Ureter (tissue), 1 donor: ENCODE results near the gene MDK. TPM values are rescaled to one million over a fixed set of nuclear protein-coding genes. Genes with fewer than 3 reads are reported as not detected.

Experiments
- DNase-seq: peaks from one replicate; pipeline ENCODE4 v3.0.0-alpha.2; 2020; ENCODE audit warnings: low spot score
- total RNA-seq: library from RNA; stranded (reverse); gene quantifications from one replicate; pipeline ENCODE4 v1.2.4, GENCODE V29; 2023
- donor health status: DM: yes; HTN: yes; CAD: no.

The MDK gene
- total RNA-seq, 1 donor from 2014 or later: 105 TPM

DNA sequence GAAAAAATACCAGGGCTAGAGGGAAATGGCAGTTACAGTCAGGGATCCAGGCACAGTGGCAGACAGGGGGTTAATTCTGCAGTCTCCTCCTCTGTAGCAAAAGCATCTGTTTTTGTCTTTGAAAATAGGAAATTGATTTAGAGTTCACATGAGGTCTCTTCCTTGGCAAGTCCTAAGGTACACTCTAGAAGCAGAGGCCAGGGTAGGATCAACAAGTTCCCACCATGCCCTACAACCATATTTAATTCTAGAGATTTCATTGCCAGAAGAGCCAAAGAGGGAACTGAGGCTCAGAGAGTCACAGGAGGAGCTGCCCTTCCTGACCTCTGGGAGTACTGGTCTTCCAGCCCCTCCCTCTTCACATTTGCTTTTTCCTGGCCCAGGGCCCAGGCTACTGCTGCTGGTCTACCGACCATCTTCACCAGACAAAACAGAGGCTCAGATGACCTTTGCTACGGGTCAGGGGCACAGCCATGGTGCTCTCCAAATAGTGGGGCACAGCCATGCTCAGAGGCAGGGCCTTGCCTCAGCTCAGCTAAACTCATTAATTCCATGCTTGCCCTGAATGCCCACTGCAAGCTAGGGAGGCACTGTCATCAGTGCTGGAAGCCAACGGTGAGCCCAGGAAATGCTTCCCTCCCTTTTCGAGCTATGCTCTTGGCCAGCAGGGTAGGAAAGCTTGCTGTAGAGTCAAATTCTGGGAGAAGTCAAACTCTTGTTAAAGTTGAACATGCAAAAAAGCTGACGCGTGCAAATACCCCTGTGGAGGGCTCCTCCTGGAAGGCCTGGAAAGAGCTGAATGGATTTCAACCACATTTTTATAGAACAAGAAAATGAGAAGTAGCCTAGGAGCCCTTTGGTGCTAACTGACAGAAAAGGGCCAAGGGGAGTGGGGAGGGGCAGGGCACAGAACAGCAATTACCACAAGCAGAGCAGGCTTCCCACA, 21.8 kb downstream of the MDK start:
- no peak for DNase-seq

DNA sequence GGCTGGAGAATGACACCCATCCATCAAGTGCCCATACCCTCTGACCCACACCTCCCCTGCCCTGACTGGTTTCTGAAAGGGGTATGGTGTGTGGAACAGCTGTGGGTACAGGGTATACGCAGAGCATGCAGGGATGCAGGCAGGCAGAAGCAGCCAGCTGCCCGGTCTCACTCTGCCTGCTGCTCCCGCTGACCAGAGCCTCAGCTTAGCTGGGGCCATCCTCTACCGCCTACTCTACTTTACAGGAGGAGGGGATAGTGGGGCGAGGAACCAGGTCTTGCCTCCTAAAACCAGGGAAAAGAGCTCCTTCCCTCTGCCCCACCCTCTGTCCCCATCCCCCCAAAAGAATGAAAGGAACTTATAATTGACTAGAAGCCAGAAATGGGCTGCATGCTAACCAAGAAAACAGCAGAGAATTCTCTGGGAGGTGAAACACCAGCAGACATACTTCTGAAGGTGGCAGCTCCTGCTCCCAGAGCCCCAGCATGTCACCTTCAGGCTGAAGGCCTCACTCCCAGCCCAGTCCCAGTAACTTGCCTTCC, 23.1 kb downstream of the MDK start:
- no peak for DNase-seq

DNA sequence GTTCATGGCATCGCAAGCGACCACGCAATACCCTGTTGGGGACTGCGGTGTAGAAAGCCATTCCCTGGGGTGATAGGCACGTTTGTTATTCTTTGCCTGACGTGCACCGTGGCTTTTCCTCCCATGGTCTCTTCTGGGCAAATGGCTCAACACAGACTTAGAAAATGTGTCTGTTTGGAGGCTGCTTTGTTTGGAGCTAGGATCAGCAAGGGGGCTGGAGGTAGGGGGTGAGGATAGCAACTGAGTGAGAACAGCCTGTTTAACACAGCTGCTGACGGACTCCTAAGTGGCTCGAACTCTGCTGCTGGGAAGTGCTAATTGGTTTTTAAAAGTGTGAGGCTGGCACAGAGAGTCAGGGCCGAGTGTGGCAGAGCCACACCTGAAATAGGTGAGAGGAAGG, 26.2 kb downstream of the MDK start:
- no peak for DNase-seq

DNA sequence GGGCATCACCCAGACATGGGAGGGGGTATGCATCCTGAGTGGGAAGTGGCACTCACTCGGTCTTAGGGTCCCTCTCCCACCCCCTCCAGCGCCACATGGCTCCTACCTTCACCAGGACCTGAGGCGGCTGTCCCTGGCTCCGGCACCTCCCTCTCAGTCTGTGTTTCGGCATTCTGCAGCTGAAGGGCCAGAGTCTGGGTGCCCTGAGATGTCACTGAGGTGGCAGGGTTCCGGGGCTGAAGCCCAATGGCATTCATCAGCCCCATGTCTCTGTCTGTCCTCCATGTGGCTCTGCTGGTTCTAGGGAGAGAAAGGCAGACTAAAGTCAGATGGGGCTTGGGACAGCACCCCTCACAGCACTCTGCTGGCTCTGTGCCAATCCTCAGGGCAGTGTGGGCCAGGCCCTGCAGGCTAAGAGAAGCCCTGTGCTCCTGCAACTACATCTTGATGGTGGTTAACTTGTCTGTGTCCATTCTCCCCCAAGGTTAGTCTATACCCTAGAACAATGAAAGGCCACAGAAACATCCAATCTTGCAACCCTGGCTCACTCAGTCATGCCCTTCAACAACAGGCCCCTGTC, 27.0 kb downstream of the MDK start:
- no peak for DNase-seq

DNA sequence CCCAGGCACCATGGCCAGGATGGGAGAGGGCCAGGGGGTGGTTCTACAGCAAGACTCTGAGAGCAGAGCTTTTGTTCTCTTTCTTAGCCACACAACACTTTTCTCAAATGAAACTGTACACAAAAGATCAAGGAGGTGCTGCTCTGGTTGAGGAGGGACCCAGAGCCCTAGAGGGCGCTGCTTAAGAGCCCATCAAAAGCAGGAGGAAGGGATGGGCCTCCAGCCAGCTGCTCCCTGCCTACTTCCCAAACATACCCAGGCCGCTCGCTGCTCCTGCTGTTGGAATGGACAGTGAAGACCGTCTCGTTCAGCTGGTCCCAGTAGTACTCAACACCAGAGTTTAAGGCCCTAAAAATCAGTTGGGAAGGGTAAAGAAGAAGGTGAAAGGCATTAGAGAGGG, 28.6 kb downstream of the MDK start:
- DNase-seq: no peak

DNA sequence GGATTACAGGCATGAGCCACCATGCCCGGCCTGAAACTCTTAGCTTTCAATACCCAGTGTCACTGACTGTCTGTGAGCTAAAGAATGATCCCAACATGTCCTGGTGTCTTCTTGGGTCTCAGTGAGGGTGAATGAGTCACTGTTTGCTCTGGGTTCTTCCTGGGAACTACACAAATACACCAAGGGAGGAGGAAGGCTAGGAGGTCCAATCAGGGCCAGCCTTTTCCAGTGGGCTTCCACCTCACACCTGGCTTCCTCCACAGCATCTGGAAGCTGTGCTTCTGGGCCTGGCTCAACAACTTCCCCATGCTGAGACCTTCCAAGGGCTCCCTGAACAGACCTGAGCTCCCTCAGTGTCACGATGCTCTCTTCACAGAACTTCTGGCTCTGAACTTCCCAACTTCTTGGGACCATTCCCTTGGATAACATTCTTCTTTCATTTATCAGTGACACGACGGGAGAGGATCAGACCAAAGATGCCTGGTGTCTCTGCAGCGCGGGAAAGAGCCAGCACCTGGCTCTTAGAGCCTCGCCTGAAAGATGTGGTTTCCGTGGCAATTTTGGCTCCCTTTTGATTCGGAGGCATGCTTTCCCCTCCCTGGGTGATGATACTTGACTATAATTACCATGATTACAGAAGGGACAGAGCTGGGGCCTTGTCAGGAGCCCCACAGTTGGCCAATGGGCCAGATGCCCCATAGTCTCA, 32.4 kb downstream of the MDK start:
- DNase-seq: no peak

DNA sequence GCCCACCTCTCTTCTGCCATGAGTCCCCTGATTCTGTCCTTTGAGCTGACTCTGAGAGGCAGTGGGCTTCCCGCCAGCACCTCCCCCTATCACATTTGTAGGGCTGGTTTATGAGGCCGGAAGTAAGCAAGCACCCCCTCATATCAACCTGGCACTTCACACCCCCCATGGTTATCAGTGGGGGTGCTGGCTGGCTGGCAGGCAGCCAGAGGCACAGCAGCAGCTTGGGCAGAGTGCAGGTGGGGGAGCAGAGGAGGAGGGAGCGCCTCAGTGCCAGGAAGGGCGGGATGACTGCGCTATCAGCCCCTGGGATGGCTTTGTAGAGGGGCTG, 33.0 kb downstream of the MDK start:
- no peak for DNase-seq

DNA sequence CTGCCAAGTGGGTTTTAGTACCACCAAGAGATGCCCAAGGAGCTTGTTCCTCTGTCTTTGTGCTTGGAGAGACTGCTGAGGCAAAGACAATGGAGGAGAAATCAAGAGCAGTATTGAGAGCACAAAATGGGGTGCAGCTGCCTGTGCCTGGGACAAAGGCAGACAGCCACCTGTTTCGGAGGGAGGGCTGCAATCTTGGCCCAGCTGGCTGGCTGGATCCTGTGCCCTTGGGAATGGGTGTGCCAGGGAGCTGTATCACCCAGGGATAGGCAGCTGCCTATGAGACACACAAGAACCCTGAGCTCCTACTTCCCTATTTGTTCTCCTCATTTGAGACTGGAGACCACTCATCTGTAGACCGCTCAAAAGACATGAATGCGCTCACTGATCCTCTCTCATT, 33.4 kb downstream of the MDK start:
- DNase-seq: no peak

DNA sequence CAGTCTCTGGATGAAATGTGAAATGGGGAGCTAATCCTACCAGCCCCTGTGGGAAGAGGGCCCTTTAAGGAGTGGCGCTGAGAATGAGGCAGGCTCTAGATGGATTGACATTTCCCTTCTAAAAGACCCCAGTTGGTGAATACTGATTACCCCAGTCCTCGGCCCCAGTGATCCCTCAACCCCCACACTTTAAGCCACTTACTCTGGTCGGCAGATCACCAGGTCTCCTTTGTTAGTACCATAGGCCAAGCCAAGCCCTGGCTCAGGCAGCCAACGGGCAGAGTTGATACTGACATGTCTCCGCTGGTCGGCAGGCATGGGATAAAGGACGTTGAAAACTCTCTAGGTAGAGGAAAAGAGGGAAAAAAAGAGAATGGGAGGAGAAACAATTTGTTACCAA, 36.2 kb downstream of the MDK start:
- no peak for DNase-seq

DNA sequence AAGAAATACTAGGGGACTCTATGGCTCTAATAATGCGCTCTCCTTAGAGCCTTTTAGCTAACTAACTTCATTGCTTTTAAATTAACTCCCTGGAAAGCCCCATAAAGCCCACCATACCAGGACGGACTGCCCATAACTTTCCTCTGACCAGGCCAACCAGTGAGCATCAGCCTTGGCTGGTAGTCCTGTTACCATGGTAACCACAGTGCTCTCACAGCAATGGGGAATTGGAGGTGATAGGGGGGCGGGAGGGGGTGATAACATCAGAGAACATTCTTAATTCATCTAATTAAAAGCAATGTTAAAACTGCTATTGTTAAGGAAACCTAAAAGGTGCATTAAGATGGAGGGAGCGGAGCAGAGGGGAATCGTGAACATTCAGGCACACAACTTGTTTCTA, 37.3 kb downstream of the MDK start:
- DNase-seq: no peak

DNA sequence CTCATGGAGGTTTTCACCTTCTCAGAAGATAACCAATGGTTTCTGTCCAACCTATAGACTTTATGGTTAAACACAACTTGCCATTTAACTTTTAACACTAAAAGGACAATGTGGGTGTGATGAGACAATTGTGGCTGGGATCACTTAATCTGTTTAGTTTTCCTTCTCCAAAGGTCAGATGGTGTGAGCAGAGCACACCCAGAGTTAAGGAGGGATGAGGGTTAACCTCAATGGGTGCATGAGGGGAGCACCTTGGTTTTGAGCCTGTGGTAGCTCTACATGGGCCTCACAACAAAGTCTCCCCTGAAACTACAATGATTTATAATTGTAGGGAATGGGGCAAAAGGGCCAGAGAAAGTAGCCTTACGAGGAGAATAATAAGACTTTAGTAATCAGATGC, 39.0 kb downstream of the MDK start:
- DNase-seq: no peak

DNA sequence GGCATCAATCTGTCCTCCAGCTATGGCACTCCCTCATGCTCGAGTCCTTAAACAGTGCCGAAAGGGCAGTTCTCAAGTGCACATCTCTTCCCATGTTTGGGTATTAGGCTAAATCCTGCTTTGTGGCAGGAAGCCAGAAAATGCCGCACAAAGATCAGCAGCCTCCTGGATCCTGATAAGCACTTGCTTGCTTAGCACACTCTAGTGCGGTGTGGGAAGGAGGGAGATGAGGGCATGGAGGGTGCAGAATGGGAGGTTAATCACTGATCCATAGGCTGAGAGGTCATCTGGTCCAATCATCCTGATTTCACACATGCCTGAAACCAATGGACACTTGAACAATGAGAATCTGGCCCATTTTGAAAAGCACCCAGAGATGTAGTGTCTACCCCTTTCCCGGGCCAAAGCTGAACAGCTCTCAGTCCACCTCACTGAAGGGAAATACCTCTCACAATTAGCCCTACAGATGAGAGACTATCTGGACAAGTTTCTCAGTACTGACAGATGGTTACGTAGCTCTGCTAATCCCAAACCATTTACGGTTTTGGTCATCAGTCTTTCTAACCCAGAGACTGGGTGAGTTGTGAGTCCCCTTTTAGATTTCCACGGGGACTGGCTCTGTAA, 39.9 kb downstream of the MDK start:
- DNase-seq: no peak

DNA sequence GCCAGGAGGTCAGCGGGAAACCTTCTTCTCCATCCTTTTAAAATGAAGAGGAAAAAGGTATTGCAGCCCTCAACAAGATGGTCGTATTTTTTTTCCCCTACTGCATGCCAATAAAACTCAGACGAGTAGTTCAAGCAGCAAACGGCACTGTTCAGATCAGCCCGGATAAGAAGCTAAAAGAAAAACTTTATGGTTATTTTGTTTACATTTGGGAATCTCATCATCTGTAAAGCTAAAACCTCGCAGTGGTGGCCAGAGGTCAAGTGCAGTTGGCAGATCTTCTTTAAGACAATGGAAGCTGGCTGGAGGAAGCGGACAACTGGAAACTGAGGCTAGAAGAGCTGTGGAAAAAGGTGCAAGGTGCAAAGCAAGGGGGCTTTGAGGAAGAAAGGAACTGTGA, 41.1 kb downstream of the MDK start:
- DNase-seq: no peak

DNA sequence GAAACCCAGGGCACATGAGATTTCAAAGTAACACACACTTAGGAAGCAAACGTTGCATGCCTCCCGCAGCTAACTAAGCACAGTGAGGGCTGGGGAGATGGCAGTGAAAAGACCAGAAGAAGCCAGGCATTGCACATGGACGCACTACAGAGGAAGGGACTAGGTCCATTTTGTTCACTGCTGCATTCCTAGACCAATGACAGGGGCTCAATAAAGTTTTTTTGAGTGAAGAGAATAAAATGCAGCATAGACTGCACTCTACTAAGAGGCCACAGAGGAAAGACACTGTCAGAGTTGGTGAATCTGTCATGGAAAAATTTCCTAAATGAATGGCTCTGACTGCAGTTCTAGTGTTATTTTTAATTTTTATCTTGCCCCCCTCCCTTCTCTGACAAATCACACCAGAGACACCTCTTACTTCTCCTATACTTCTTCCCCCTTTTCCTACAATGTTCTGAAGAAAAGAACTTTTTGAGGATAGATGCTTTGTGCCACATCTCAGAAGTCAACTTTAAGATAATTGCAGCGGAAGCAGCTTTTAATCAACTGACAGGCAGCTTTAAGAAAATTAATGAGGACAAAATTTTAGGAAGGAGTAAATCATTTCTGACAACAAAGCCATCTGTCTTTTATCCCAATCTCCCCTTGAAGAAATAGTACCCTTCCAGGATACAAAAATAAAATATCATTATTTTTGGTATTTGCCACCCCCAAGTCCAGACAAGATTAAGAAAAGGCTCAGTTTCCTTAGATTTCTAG, 44.9 kb downstream of the MDK start:
- DNase-seq: no peak

DNA sequence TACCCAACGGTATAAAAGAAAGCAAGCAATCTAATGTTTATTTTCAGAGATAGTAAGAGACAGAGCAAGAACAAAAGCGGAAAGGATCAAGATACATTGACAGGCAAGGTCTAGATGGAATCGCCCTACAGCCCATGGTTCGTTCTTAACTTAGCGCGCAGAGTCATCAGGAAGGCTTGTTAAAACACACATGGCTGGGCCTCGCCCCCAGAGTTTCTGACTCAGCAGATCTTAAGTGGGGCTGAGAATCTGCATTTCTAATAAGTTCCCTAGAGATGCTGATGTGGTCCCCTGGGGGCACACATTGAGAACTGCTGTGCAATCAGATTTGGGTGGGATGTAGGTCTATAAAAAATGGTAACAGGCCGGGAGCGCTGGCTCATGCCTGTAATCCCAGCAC, 45.9 kb downstream of the MDK start:
- DNase-seq: no peak

DNA sequence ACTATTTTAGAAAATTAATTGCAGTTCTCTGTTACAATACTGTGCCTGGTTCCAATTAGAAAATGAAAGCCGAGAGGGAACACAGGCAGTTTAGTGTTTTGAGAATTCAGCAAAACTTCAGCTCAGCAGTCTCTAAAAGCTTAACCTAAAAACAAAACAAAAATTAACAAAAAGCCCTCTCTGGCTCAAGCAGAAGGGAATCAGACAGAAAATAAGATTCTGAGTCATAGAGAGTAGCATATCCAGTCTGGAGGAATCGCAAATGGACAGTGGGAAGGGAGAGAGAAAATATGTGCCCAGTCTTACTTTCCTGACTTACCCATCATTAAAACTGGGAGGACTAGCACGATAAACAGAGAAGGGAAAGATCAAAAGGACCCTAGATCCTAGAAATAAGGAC, 48.2 kb downstream of the MDK start:
- no peak for DNase-seq

DNA sequence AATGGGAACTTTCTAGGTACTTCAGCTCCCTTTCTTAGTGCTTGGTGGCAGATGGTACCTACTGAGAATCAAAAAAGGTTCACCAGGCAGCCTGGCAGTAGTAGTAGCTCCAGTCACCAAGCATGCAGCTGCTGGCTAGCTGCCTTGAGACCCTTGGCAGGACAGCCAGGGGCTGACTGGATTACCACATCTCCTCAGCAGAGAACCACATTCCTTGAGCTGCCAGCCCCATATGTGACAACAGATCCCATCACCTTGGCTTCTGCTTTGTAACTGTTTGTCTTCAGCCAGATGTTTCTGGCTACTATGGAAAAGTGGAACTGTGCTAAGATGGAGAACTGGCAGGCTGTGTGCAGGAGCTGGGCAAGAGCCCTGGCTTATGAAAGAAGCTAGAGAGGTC, 49.7 kb downstream of the MDK start:
- no peak for DNase-seq
